Gastroesophageal sphincter (tissue), 4 donors: ENCODE measurements around the gene CAPG. TPM values are rescaled to one million over a fixed set of nuclear protein-coding genes. Genes with fewer than 3 reads are reported as not detected.

Experiments used
- ATAC-seq: fragments of 150-250 bp; one replicate; pipeline ENCODE4 v1.9.1; 2016; ENCODE audit warnings: mild to moderate bottlenecking, moderate library complexity
- H3K27ac ChIP-seq, 4 donors: fragments of 200-600 bp; sonication (generic) in 3 of 4; 1 replicate in 3 of 4; 2 replicates in 1 of 4; pipeline ENCODE4 v1.5.1; 2016 to 2019
- H3K27me3 ChIP-seq: fragments of 200-600 bp; sonication (generic); one replicate; pipeline ENCODE4 v1.5.1; 2019
- H3K36me3 ChIP-seq, 2 donors: fragments of 200-600 bp; sonication (generic); one replicate each; pipeline ENCODE4 v1.5.1; 2019; ENCODE audit warnings: control low read depth in 1 of 2
- H3K4me1 ChIP-seq, 3 donors: fragments of 200-600 bp; sonication (generic); 1 replicate in 2 of 3; 2 replicates in 1 of 3; pipeline ENCODE4 v1.5.1; 2016 to 2019; ENCODE audit warnings: control low read depth in 2 of 3
- H3K4me3 ChIP-seq, 2 donors: fragments of 200-600 bp; sonication (generic); one replicate each; pipeline ENCODE4 v1.5.1; 2019; ENCODE audit warnings: mild to moderate bottlenecking in 1 of 2, moderate library complexity in 1 of 2
- H3K9me3 ChIP-seq, 3 donors: fragments of 200-600 bp; sonication (generic); one replicate each; pipeline ENCODE4 v1.5.1; 2017 to 2019; ENCODE audit warnings: control low read depth in 2 of 3
- CTCF ChIP-seq, 4 experiments: fragments of 200-600 bp in 2 of 4; fragments of 450-650 bp in 2 of 4; sonication (generic) in 1 of 4; IDR thresholded peaks; one replicate each; pipeline ENCODE4 v1.5.1; 2017 to 2019; ENCODE audit warnings: antibody characterized with exemption in 4 of 4, mild to moderate bottlenecking in 2 of 4, moderate library complexity in 2 of 4
- EP300 ChIP-seq: sonication (generic); formaldehyde crosslinking; IDR thresholded peaks from one replicate; pipeline ENCODE4 v1.6.1; 2017; ENCODE audit warnings: antibody characterized with exemption, mild to moderate bottlenecking
- POLR2A ChIP-seq, 2 donors: fragments of 450-650 bp; IDR thresholded peaks; one replicate each; pipeline ENCODE4 v1.6.1; 2017; ENCODE audit warnings: antibody characterized with exemption in 2 of 2, mild to moderate bottlenecking in 2 of 2, moderate library complexity in 1 of 2
- POLR2AphosphoS5 ChIP-seq: sonication (generic); formaldehyde crosslinking; IDR thresholded peaks from one replicate; pipeline ENCODE4 v1.6.1; 2017; ENCODE audit warnings: antibody characterized with exemption
- WGBS, 2 donors: methylation state at CpG; one replicate each; pipeline ENCODE4 v1.1.5; 2018; ENCODE audit warnings: low coverage in 1 of 2; 5-methylcytosine and 5-hydroxymethylcytosine counted together
- total RNA-seq, 4 donors: library from RNA; depleted of rRNA; stranded (reverse); fragments of >200 nt; gene quantifications; one replicate each; pipeline ENCODE4 v1.1.0, GENCODE V29; 2016

CAPG gene
- total RNA-seq, 4 donors from 2014 or later = 42.2 to 69.2 (median 60.2) TPM

- ATAC-seq = no peak
- Histone ChIP-seq H3K27ac (no peak overlapping the region), H3K4me1 (no peaks in the 10 kb centered on the region), H3K36me3 (peaks cover 0 to 90% of the 10 kb centered on the region in 2 donors), H3K9me3 (no peaks in the 10 kb centered on the region), H3K27me3 (no peaks in the 10 kb centered on the region), H3K4me3 (no peak overlapping the region)
- TF ChIP-seq POLR2A (IDR thresholded peaks at IDR 0.05) = no peak
- TF ChIP-seq POLR2AphosphoS5 = no peak
- TF ChIP-seq EP300 = no peak
- TF ChIP-seq CTCF (IDR thresholded peaks at IDR 0.05) = no peak
- WGBS, 2 donors = 90% methylated on average over 2 of the region's 5 CpGs; no CpG with 5 or more reads in 1 of the 2 donors
Observed at GRCh38 chr2:85376291-85377065, 33.7 kb downstream of the CAPG start.

GRCh38 chr2:85371045-85371444 lies 39.1 kb downstream of the CAPG start:
- WGBS, 2 donors = 92 to 97% methylated on average over 7 to 10 of the region's 11 CpGs
- Histone ChIP-seq H3K9me3 (no peaks in the 10 kb centered on the region), H3K36me3 (peaks cover 0 to 95% of the 10 kb centered on the region in 2 donors), H3K4me3 (no peak overlapping the region), H3K4me1 (no peaks in the 10 kb centered on the region), H3K27me3 (no peaks in the 10 kb centered on the region), H3K27ac (no peak overlapping the region)
- peak; percentile 28 for ATAC-seq
- no peak for TF ChIP-seq EP300
- TF ChIP-seq CTCF (IDR thresholded peaks at IDR 0.05) = no peak
- no peak for TF ChIP-seq POLR2A (IDR thresholded peaks at IDR 0.05)
- no peak for TF ChIP-seq POLR2AphosphoS5

GRCh38 chr2:85369500-85369899 lies 40.7 kb downstream of the CAPG start:
- WGBS, 2 donors = 89 to 93% methylated on average over 2 to 3 of the region's 5 CpGs
- H3K4me1 ChIP-seq = no peaks in the 10 kb centered on the region
- no peaks in the 10 kb centered on the region for H3K27me3 ChIP-seq
- no peaks in the 10 kb centered on the region for H3K9me3 ChIP-seq
- no peak overlapping the region for H3K4me3 ChIP-seq
- no peak for ATAC-seq
- TF ChIP-seq EP300 = no peak
- no peak for TF ChIP-seq CTCF (IDR thresholded peaks at IDR 0.05)
- no peak for TF ChIP-seq POLR2A (IDR thresholded peaks at IDR 0.05)
- peaks cover 0 to 88% of the 10 kb centered on the region in 2 donors for H3K36me3 ChIP-seq
- H3K27ac ChIP-seq = no peak overlapping the region

DNA sequence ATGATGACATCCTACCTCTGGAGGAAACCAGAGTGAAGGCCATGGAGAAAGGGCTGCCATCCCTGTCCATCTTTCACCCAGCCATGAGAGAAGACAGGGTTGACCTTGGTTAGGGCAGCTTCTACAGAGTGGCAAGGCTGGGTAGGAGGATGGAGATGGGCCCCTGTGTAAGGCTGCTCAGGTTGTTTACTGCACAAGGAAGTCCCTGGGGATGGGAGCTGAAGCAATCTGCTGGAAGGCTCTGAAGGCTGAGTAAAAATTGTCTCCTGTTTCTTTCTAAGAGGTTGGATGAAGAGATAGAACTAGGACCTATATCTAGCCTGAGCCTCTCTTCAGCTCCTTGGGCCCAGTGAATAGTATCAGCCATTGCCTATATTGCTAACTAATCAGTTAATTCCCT lies 41.2 kb downstream of the CAPG start:
- peaks cover 0 to 88% of the 10 kb centered on the region in 2 donors for H3K36me3 ChIP-seq
- ATAC-seq = no peak

More for the DNA sequence above, 41.2 kb downstream of the CAPG start:
- TF ChIP-seq POLR2AphosphoS5 (no peak), CTCF (IDR thresholded peaks at IDR 0.05) (no peak), POLR2A (IDR thresholded peaks at IDR 0.05) (no peak), EP300 (no peak)
- no peak overlapping the region for H3K4me3 ChIP-seq
- no peaks in the 10 kb centered on the region for H3K4me1 ChIP-seq
- no peaks in the 10 kb centered on the region for H3K9me3 ChIP-seq
- H3K27ac ChIP-seq = no peak overlapping the region
- no peaks in the 10 kb centered on the region for H3K27me3 ChIP-seq
